HEK293 (cell line): ENCODE data around the gene RGS6.

Experiments used
- CTCF ChIP-seq: fragments of 450-650 bp; formaldehyde crosslinking; IDR thresholded peaks from 2 replicates; pipeline ENCODE4 v1.5.1; 2016; ENCODE audit warnings: missing biosample characterization, missing genetic modification characterization
- ZNF24 ChIP-seq: fragments of 450-650 bp; formaldehyde crosslinking; IDR thresholded peaks from 2 replicates; pipeline ENCODE4 v1.5.1; 2016; ENCODE audit warnings: missing biosample characterization, missing genetic modification characterization
- ZNF707 ChIP-seq: fragments of 450-650 bp; formaldehyde crosslinking; IDR thresholded peaks from 2 replicates; pipeline ENCODE4 v1.5.1; 2016; ENCODE audit warnings: missing biosample characterization, missing genetic modification characterization
- ZNF830 ChIP-seq: fragments of 450-650 bp; IDR thresholded peaks from 2 replicates; pipeline ENCODE4 v1.5.0; 2018; ENCODE audit warnings: missing biosample characterization, missing genetic modification characterization, low read depth, mild to moderate bottlenecking, moderate library complexity

DNA sequence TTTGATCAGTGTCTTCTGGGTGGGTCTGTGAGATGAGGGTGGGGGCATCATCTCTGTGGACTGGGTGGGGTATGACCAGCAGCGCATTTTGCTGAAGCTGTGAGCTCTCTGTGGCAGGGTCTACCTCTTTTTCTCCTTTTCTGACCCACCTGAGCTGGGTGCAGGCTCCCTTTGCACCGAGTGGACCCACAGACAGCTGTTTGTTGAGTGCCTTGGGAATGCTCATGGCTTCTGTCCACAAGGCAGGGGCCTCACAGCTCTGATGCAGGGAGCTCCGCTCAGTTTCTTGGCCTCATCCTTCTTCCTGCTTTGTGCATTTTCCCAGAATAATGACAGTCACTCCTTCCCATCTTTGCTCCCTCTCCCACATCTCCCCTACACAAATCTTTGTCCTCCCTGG is 581.1 kb downstream of the RGS6 start:
- no peak for TF ChIP-seq CTCF
- no peak for TF ChIP-seq ZNF830 (tag by site-specific recombination)
- TF ChIP-seq ZNF24 (tag by site-specific recombination) = no peak
- no peak for TF ChIP-seq ZNF707 (tag by site-specific recombination)
